IMR-90 (cell line): Measurements from ENCODE around the gene MALL. TPM values are rescaled to one million over a fixed set of nuclear protein-coding genes. Genes with fewer than 3 reads are reported as not detected.
"Not testable (repeated sequence)": the region's sequence is repeated elsewhere in the genome, so short reads cannot be mapped to it uniquely, and the experiment has no call there.

Source experiments
- ATAC-seq: fragments of 200-7000 bp; cut with Tn5 transposase; 2 replicates; pipeline ENCODE4 v1.9.1; 2020; ENCODE audit warnings: low read depth, mild to moderate bottlenecking, moderate library complexity
- BruUV-seq: library from RNA; stranded (reverse); fragments of 400-500 nt; replicated peaks from 2 replicates; lab custom pipeline; 2021; lab: Mats Ljungman, UMichigan
- CTCF ChIA-PET: fragments of 300-600 bp; formaldehyde crosslinking; extraction: SDS; loops from one replicate; lab custom pipeline; 2021; ENCODE audit warnings: antibody characterized with exemption; lab: Yijun Ruan, JAX
- POLR2A ChIA-PET: fragments of 300-600 bp; sonication (Branson Sonifier 250); formaldehyde crosslinking; loops from one replicate; lab custom pipeline; 2022; ENCODE audit warnings: antibody characterized with exemption; ENCODE audit not compliant: unreplicated experiment; lab: Charles Lee
- DNase-seq: peaks from one replicate; pipeline ENCODE4 v3.0.0; 2013
- H2AFZ ChIP-seq: replicated peaks from 2 replicates; pipeline ENCODE3; 2013; ENCODE audit warnings: low read length, mild to moderate bottlenecking; ENCODE audit not compliant: poor library complexity
- H2AK5ac ChIP-seq: 2 replicates; pipeline ENCODE4 v1.6.1; 2013; ENCODE audit warnings: low read depth, low read length, inconsistent platforms
- H2AK9ac ChIP-seq: replicated peaks from 2 replicates; pipeline ENCODE3; 2013; ENCODE audit warnings: mild to moderate bottlenecking, low read depth, low read length, moderate library complexity; ENCODE audit not compliant: poor library complexity
- H2BK120ac ChIP-seq: 2 replicates; pipeline ENCODE4 v1.6.1; 2013; ENCODE audit warnings: low read depth, low read length, inconsistent platforms
- H2BK15ac ChIP-seq: 3 replicates; pipeline ENCODE4 v1.6.1; 2013; ENCODE audit warnings: low read depth, low read length, inconsistent platforms
- H2BK20ac ChIP-seq: 2 replicates; pipeline ENCODE4 v1.6.1; 2013; ENCODE audit warnings: low read depth, mild to moderate bottlenecking, inconsistent platforms, low read length, moderate library complexity
- H2BK5ac ChIP-seq: 2 replicates; pipeline ENCODE4 v1.6.1; 2013; ENCODE audit warnings: mild to moderate bottlenecking, low read depth, low read length, inconsistent platforms; ENCODE audit not compliant: poor library complexity, severe bottlenecking
- H3K14ac ChIP-seq: replicated peaks from 2 replicates; pipeline ENCODE4 v1.6.1; 2013; ENCODE audit warnings: low read depth, low read length, inconsistent platforms
- H3K18ac ChIP-seq: 2 replicates; pipeline ENCODE4 v1.6.1; 2013; ENCODE audit warnings: low read depth, low read length, control low read depth
- H3K23ac ChIP-seq: 2 replicates; pipeline ENCODE4 v1.6.1; 2013; ENCODE audit warnings: low read depth, low read length, inconsistent platforms
- H3K27ac ChIP-seq: 2 replicates; pipeline ENCODE4 v1.5.1; 2013; ENCODE audit warnings: mild to moderate bottlenecking, control low read depth, low read length; ENCODE audit not compliant: insufficient read depth
- H3K27me3 ChIP-seq: 2 replicates; pipeline ENCODE4 v1.6.1; 2013; ENCODE audit warnings: low read length; ENCODE audit not compliant: control insufficient read depth, insufficient read depth
- H3K36me3 ChIP-seq: 2 replicates; pipeline ENCODE4 v1.6.1; 2013; ENCODE audit warnings: low read length, mixed read lengths; ENCODE audit not compliant: control insufficient read depth, insufficient read depth
- H3K4ac ChIP-seq: 2 replicates; pipeline ENCODE4 v1.6.1; 2013; ENCODE audit warnings: low read depth, low read length, inconsistent platforms
- H3K4me1 ChIP-seq: 2 replicates; pipeline ENCODE4 v1.6.1; 2013; ENCODE audit warnings: low read length, mixed read lengths; ENCODE audit not compliant: control insufficient read depth, insufficient read depth
- H3K4me2 ChIP-seq: 2 replicates; pipeline ENCODE4 v1.6.1; 2013; ENCODE audit warnings: low read depth, mild to moderate bottlenecking, control low read depth, low read length, moderate library complexity
- H3K4me3 ChIP-seq: 2 replicates; pipeline ENCODE4 v1.5.1; 2013; ENCODE audit warnings: low read depth, mild to moderate bottlenecking, control low read depth, low read length, moderate library complexity; ENCODE audit not compliant: insufficient read depth
- H3K56ac ChIP-seq: 2 replicates; pipeline ENCODE4 v1.6.1; 2013; ENCODE audit warnings: low read length, inconsistent platforms; ENCODE audit not compliant: insufficient read depth; ENCODE audit errors: extremely low read depth
- H3K79me1 ChIP-seq, 2 experiments: 2 replicates each; pipeline ENCODE4 v1.6.1; 2013; ENCODE audit warnings: low read length in 2 of 2, inconsistent platforms in 1 of 2, low read depth in 1 of 2
- H3K9ac ChIP-seq: 2 replicates; pipeline ENCODE4 v1.6.1; 2013; ENCODE audit warnings: low read depth, low read length, control low read depth
- H3K9me1 ChIP-seq: 2 replicates; pipeline ENCODE4 v1.6.1; 2013; ENCODE audit warnings: low read length, inconsistent platforms; ENCODE audit not compliant: insufficient read depth
- H3K9me3 ChIP-seq: 2 replicates; pipeline ENCODE4 v1.6.1; 2013; ENCODE audit warnings: low read length; ENCODE audit not compliant: control insufficient read depth, insufficient read depth
- H4K20me1 ChIP-seq: 2 replicates; pipeline ENCODE4 v1.6.1; 2013; ENCODE audit warnings: low read length, inconsistent platforms; ENCODE audit not compliant: insufficient read depth
- H4K5ac ChIP-seq: 2 replicates; pipeline ENCODE4 v1.6.1; 2013; ENCODE audit warnings: mild to moderate bottlenecking, low read depth, low read length, control low read depth
- H4K8ac ChIP-seq, 2 experiments: 2 replicates each; pipeline ENCODE4 v1.6.1; 2013; ENCODE audit warnings: low read depth in 2 of 2, low read length in 2 of 2, control low read depth in 1 of 2, inconsistent platforms in 1 of 2
- H4K91ac ChIP-seq: 2 replicates; pipeline ENCODE4 v1.6.1; 2013; ENCODE audit warnings: low read depth, low read length, inconsistent platforms; ENCODE audit not compliant: insufficient read depth
- WGBS, 2 experiments: methylation state at CpG; one replicate each; pipeline versions ENCODE4 v1.1.5 to v1.1.7; 2013; ENCODE audit warnings: missing lambda C conversion rate in 2 of 2; ENCODE audit not compliant: insufficient read length in 1 of 2; ENCODE audit errors: extremely low coverage in 2 of 2; 5-methylcytosine and 5-hydroxymethylcytosine counted together
- dilution Hi-C: fragments of 300-500 bp; cut with HindIII; formaldehyde crosslinking; loops from one replicate; pipeline ENCODE4 v1.14.3; 2018; ENCODE audit warnings: low sequenced_read_pairs; ENCODE audit not compliant: unreplicated experiment
- in situ Hi-C: fragments of 300-500 bp; cut with MboI; formaldehyde crosslinking; loops from 3 replicates; pipeline ENCODE4 v1.14.3; 2019; ENCODE audit warnings: low sequenced_read_pairs, inconsistent platforms, mixed read lengths
- intact Hi-C: fragments of 100-400 bp; cut with micrococcal nuclease; formaldehyde crosslinking; loops from 2 replicates; pipeline ENCODE4 v1.10.0; 2022
- polyA plus RNA-seq, 3 experiments: library from polyadenylated mRNA; depleted of rRNA; stranded (reverse); fragments of >200 nt; gene quantifications; 2 replicates each; pipeline ENCODE4 v1.2.3, GENCODE V29; 2012; ENCODE audit warnings: low replicate concordance in 1 of 3
- total RNA-seq: library from RNA; depleted of rRNA; stranded (reverse); fragments of >200 nt; gene quantifications from 2 replicates; pipeline ENCODE4 v1.2.3, GENCODE V29; 2012

MALL gene
- total and polyA plus RNA-seq, 2 of the 4 experiments (the other 2 are of a cell fraction), result 1.6 TPM

DNA sequence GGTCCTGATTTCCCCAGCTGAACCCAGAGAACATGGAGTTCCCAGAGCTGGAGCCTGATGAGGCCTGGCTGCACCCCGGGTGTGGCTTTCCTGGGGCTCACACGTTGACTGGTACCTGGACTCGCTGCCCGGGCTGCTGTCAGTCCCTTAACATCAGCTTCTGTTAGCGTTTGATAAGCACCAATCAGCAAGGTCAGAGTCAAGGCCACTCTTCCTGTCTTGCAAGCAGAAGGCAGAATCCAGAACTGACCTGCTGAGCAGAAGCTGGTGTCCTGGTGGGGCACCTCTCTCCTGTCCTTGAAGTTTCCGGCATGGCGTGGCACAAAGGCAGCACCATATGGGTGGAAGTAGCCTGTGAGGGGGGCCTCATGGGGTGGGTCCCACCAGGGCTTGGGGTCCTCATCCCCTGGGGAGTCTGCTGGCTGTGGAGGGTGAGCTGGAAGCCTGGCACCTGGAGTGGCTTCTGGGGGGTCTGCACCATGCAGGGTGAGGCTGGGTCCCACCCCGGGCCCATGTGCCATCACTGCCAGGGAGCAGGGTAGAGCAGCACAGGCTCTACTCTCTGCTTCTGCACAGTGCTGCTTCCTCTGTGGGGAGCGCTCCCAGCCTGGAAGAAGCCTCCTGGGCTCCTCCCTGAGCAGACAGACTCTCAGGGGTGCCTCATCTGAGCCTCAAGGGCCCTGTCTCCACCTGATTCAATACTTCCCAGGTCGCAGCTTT lies 73.5 kb downstream of the MALL start:
- H2AK9ac ChIP-seq, intact Hi-C loops, H3K4me2 ChIP-seq, H3K79me1 ChIP-seq, H3K36me3 ChIP-seq, H2BK15ac ChIP-seq, H3K9ac ChIP-seq, H2BK20ac ChIP-seq, H3K56ac ChIP-seq, H4K91ac ChIP-seq, DNase-seq, H2BK120ac ChIP-seq, in situ Hi-C loops, H3K9me1 ChIP-seq, H3K14ac ChIP-seq, H2BK5ac ChIP-seq, H4K20me1 ChIP-seq, BruUV-seq, H3K27me3 ChIP-seq, H2AK5ac ChIP-seq, H4K5ac ChIP-seq, ATAC-seq, POLR2A ChIA-PET, CTCF ChIA-PET, H3K27ac ChIP-seq, dilution Hi-C loops, H3K18ac ChIP-seq, H3K23ac ChIP-seq, H3K4ac ChIP-seq, H3K4me3 ChIP-seq, H4K8ac ChIP-seq, H2AFZ ChIP-seq, H3K9me3 ChIP-seq, H3K4me1 ChIP-seq: not testable (repeated sequence)
- WGBS, 2 experiments, result no CpG with 5 or more reads among the region's 10 CpGs

DNA sequence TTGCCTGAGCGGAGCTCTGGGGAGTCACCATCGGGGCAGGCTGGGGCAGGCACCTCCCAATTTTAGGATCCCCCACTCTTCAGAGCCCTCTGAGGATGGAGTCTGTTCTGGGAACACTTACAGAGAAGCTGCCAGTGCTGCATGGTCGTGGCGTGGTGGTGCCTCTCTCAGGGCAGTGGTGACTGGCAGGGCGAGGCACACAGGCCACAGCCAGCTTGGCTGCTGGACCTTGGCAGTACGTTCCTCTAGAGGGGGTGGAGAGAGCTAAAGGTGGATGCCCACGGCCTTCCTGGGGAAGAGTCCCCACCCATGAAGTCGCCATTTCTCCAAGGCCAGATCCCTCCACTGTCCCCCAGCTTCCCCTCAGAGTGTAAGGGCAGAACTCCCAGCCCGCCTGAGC lies 78.3 kb downstream of the MALL start:
- dilution Hi-C loops, H3K4me2 ChIP-seq, H3K4me1 ChIP-seq, H2BK15ac ChIP-seq, H2AK5ac ChIP-seq, POLR2A ChIA-PET, H3K56ac ChIP-seq, H3K18ac ChIP-seq, H3K4me3 ChIP-seq, BruUV-seq, ATAC-seq, H4K8ac ChIP-seq, H3K9me3 ChIP-seq, H3K14ac ChIP-seq, H2BK5ac ChIP-seq, H2AK9ac ChIP-seq, H4K91ac ChIP-seq, H4K20me1 ChIP-seq, H2AFZ ChIP-seq, CTCF ChIA-PET, H3K36me3 ChIP-seq, in situ Hi-C loops, H4K5ac ChIP-seq, H2BK20ac ChIP-seq, H3K23ac ChIP-seq, H3K79me1 ChIP-seq, H3K27ac ChIP-seq, H3K27me3 ChIP-seq, H3K4ac ChIP-seq, intact Hi-C loops, H3K9me1 ChIP-seq, H2BK120ac ChIP-seq, H3K9ac ChIP-seq, DNase-seq: not testable (repeated sequence)
- no CpG with 5 or more reads among the region's 9 CpGs for WGBS, 2 experiments
